Activated effector memory CD4-positive, alpha-beta T cell treated with anti-CD3 and anti-CD28 coated beads, Interleukin-2, amount 50 U/mL, for 16 hours (primary cell): ENCODE measurements around the gene CCDC174.
"Not testable (repeated sequence)": the region's sequence is repeated elsewhere in the genome, so short reads cannot be mapped to it uniquely, and the experiment has no call there.

Source experiments
- DNase-seq: peaks from one replicate; pipeline ENCODE4 v3.0.0-alpha.2; 2020

CCDC174 gene

DNA sequence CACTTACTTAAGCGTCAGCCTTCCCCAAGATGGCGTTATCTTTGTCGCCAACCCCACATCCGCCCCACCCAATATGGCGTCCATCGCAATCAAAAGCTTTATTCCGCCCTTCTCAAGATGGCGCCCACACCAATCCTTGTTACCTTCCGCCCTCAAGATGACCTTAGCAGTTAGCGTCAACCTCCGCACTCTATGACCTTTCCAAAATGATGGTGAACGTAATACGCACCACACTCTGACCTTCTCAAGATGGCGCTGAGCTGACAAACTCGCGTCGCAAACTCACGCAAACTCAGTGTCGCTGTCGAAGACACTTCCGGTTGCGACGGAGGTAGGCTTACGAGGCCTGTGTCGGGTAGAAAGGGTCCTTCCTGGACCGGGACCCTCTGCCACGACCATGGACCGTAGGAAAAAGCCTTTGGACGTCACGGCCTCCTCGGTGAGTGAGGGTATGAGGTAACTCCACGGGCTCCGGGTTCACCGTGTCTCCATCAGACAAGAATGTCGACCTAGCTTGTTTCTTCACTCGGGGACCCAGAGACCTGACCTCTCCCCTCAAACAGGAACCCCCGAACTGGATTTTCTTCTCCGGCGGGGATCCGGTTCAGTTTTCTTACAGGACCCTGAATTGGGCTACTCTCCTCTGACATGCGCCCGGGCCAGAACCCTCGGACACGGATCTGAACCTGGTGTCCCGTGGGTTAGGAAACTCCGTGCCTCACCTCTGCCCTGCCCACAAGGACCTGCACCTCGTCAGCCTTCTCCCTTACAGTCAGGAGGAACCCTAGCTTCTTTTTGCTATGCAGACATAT, at the start of gene CCDC174:
Gene CCDC174 (plus strand): TSS at position 323 of the 812 bp plus-strand sequence. CDS start 75 bp downstream, at position 398.
- peak; percentile 98 for DNase-seq

DNA sequence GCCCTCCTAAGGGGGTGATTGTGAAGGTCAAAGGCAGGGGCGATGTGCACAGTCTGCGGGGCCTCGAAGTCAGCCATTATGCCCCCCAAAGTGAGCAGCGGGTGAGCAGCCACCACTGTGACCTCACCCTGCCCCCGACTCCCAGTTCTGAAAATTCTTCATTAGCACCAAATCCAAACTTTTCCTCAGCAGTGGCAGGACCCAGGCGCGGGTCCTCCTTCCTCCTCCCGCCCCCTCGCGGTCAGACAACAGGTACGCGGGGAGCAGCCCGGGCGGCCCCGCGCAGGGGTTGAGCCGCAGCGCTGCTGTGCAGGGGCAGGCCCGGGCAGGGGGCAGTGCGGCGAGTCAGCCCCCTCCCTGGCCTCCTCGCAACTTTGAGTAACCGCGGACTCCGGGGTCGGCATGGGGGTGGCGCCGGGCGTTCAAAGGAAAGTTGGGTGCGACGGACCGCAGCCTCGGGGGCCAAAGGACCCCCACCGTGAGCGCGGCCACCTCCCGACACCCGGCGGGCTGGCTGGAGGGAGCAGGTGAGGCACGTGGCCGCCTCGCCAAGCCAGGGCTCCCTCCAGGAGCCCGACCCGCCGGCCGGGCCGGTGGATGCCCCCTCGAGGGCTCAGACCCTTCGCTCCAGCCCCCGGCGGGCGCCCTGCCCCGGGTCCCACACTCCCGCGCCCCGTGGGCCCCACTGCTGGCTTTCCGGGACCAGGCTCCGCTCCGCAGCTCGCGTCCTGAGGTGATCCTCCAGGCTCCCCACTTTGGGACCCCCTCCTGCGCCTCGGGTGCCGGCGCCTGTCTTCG, 49.4 kb upstream of the CCDC174 start:
- DNase-seq = no peak

DNA sequence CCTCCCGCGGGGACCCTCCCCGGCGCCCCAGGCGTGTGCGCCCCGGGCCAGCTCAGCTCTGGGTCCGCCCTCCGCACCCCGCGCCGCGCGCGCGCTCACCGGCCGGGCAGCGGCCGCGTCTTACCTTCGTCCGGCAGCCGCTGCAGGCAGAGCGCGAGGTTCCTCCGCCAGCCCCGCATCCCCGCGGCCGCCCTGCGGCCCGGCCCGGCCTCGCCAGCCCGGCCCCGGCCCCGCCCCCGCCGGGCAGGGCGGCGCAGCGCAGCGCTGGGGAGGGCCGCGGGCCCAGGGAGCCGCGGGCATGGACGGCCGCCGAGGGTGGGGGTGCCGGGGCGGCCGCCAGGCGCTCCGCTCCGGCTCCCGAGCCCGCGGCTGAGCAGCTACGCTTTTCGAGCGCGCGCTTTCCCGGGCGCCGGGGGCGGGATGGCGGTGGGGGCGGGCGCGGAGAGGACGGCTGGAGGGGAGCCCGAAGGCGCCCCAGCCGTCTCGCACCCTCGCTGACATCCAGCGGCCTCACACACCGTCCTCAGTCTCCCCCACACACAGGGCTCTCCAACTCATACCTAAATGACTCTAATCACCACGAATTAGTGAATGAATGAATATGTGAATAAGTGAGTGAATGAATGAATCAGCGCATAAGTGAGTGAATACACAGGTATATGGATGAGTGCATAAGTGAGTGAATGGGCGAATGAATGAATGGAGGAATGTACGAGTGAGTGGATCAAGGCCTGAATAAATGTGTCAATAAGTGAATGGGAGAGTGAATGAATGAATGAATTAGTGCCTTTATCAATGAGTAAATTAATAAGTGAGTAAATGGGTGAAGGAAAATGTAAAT, 48.5 kb upstream of the CCDC174 start:
- no peak for DNase-seq

DNA sequence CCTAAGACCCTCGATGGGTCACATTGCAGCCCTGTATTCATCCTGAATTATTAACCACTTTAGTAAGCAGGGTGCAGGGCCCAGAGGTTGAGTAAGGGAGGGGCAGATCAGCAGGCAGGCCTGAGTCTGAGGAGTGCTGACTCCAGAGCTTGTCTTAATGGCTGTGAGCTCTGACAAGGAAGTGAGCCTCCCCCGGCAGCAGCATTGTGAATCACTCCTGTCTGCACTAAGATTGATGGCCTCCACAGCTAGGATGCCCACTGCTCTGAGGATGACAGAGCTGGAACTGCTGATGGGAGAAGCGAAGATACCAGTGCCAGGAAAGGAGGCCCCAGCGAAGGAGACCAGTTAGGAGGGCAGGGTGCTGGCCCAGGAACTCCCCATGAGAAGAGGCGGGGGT, 46.5 kb upstream of the CCDC174 start:
- no peak for DNase-seq

DNA sequence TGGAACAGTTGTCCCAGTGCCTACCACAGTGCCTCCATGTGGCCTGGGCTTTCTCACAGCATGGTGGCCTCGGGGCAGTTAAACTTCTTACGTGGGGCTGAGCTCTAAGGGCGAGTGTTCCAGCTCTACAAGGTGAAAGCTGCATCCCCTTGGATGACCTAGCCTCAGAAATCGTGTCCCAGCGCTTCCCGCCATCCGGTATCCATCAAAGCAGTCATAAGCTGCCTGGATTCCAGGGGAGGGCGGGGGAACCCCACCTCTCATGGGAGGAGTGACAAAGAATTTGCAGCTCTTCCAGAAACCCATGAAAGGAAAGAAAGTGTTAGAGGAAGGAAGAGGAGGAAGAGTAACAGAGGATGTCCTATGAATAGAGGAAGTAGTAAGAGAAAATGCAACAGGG, 45.8 kb upstream of the CCDC174 start:
- DNase-seq = no peak

DNA sequence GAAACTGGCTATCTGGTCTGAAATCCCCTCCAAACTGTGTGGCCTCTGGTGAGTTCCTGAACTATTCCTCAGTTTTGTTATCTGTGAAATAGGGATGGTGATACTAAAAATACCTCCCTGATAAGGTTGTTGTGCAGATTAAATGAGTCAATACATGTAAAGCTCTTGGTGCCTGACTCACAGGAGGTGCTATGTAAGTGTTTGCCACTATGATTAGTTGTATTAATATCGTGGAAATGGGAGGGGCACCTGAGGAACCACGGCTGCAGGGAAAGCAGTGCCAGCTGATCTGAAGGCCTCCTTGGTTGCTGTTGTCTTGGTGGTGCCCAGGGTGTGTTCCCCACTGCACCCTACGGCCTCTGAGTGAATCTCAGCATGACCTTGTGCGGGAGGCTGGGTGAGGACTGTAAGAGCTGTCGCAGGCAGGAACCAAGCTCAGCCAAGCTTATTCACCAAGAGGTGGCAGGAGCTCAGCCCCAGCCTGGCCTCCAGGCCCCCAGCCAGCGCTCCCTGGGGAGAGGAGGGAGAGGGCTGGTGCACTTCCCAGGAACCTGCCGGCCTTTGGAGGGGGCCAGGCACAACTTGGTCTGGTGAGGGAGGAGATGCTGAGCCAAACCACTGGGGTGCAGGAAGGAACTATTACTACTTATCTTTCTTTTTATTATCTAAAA, 44.8 kb upstream of the CCDC174 start:
- DNase-seq = no peak

DNA sequence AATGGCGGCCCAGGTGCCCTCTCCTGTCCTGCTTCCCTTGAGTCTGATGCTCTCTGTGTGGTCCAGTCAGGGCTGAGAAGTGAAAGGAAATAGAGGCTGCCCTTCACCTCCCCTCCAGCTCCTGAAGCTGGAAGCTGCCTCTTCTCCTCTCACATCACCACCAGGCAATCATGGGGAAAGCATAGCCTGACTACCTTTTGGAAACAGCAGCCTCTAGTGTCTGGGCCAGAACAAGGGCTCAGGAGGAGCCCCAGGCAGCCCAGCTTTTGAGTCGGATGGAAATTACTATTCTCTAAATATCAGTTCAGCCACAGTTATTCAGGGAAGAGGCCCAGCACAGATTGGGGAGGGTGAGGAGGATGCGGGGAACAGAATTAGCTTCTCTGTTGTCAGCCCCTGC, 43.3 kb upstream of the CCDC174 start:
- no peak for DNase-seq

DNA sequence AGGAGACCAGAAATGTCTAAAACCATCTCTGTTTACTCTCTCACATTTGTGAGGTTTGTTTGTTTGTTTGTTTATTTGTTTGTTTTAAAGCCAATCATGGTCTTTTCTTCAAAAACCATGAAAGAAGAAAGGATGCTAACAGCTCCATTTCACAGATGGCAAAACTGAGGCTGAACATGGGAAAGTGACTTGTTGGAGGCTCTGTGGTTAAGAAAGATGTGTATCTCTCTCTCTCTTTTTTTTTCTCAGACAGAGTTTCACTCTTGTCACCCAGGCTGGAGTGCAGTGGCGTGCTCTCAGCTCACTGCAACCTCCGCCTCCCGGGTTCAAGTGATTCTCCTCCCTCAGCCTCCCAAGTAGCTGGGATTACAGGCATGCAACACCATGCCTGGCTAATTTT, 42.5 kb upstream of the CCDC174 start:
- DNase-seq = not testable (repeated sequence)

DNA sequence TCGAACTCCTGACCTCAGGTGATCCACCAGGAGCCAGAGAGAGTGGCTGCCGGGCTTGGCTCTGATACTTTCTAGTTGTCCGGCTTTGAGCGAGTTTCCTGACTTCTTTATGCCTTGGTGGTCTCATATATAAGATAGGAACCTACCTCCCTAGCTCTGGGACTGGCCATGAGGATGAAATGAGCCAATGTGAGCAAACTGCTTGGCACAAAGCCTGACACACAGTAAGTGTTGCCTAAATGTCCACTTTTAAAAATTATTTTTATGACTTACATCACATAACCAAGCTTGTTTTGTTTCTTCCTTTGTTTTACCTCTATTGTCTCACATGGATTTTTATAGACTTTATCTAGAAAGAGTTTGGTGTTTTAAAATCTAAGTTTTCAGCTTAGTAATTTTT, 42.1 kb upstream of the CCDC174 start:
- DNase-seq = no peak

DNA sequence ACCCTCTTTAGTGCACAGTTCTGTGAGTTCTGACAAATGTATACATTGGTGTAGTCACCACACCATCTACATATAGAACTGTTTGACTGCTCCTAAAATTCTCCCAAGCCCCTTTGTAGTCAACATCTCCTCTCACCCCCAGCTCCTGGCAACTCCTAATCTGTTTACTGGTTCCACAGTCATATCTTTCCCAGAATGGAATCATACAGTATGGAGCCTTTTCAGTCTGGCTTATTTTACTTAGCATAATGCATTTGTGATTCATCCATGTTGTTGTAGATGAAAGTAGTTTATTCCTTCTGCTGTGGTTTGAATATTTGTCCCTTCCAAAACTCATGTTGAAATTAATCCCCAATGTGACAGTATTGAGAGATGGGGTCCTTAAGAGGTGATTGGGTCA, 41.6 kb upstream of the CCDC174 start:
- no peak for DNase-seq

DNA sequence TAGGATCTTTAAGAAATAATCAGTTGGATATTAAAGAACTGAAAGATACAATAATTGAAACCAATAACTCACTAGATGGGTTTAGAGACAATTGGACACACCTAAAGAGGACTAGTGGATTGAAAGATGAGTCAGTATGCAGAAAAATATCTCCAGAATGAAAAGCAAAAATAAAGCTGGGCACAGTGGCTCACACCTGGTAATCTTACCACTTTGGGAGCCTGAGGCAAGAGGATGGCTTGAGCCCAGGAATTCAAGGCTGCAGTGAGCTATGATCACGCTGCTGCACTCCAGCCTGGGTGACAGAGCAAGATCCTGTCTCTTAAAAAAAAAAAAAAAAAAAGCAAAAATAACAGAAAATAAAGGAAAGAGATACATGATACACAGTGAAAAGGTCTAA, 37.4 kb upstream of the CCDC174 start:
- no peak for DNase-seq

DNA sequence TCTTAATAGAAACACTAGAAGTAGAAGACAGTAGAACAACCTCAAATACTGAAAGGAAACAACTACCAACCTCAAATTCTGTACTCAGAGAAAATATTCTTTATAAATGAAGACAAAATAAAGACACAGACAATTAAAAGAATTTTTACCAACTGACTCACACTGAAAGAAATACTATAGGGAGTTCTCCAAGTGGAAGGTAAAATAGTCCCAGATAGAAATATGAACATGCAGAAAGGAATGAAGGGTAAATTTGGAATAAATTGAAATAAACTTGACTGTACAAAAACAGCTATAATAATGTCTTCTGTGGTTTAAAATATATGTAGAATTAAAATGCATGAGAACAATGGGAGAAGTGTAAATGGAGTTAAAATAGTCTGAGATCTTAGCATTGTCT, 36.7 kb upstream of the CCDC174 start:
- DNase-seq = no peak

DNA sequence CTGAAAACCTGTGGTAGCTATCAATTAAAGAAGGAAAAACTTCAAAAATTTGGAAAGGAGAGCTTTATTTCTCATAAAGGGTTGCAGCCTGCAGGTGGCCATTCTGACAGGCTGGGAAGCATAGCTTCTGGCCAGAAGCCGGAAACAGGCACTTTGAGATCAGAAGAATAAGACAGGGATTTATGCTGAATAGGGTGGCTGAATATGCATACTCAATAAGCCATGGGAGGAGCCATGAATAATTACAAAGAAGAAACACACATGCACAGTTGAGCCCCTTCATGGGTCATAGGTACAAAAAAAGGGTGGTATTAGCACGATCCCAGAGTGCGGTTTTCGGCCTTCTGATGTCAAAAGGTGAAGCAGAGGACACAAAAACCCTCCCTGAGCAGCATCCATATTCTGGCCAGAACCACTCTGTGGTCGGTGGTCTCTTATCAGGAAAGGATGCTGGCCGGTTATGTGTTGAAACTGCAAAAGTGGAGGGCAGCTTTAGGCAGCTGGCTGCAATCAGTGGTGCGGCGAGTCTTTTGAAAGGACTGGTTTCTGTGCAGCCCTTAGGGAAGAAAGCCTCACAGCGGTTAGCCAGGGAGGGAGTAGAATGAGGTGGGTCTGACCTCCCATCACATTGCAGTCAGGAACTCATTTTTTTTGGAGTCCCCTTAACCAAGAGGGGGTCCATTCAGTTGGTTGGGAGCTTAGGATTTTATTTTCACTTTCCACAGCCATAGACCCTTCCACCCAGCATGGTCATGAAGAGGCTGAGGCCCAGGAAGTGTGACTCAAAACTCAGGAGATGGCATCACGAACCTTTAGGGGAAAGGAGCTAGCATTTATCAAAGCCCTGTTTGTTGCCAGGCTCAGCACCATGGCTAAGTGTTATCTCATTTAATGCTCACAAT, 34.7 kb upstream of the CCDC174 start:
- no peak for DNase-seq

DNA sequence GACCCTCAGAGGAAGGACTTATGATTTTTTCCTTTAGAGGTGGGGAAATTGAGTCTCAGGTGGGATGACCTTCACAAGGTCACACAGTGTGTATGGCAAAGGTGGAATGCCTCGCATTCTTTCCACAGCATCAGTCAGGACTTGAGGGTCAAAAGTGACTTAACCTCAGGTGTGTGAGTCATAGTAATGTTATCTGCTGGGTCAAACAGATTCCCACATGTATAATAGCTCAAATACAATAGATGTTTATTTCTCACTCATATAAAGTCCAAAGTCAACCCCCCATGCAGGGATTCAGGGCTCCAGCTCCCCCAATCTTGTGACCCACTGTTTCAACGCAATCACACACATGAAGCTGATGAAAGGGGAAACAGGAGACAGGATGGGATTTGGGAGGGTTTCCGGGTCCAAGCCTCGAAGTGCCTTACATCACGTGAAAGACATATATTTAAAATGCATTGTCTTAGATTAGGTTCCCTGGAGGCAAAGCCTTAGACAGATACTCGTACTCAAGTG, 34.0 kb upstream of the CCDC174 start:
- no peak for DNase-seq

DNA sequence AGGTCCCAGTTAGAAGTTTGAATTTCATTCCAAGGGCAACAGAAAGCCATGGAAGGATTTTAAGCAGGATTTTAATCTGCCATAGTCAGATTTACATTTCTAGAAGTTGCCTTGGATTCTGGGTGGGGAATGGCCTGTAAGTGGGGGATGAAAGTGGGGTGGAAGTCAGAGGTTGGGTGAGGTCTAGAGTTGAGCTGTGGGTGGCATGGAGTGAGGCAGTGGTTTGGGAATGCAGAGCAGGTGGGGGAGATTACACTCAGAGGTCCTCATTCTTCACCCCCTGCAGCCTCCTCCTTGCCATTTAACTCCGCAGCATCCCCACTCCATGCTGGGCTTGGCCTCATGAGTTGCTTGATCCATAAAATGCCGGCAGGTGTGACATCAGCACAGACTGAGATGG, 32.0 kb upstream of the CCDC174 start:
- no peak for DNase-seq

DNA sequence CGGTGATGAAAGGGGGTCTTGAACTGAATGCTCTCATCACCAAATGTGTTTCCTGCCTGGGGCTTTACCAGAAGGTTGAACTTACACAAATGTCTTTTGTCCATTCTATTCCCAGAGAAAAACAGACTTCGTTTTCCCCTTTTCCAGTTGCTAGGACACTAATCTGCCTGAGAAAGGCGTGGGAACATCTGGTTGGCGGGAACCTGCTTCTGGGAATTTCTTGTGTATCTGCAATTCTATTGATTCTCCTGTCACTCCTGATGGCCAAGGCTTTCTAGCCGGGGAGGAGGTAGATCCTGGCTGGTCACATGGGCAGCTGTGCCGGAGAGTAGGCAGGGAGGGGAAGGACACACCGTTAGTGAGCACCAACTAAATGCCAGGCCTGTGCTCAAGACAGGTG, 31.1 kb upstream of the CCDC174 start:
- no peak for DNase-seq

DNA sequence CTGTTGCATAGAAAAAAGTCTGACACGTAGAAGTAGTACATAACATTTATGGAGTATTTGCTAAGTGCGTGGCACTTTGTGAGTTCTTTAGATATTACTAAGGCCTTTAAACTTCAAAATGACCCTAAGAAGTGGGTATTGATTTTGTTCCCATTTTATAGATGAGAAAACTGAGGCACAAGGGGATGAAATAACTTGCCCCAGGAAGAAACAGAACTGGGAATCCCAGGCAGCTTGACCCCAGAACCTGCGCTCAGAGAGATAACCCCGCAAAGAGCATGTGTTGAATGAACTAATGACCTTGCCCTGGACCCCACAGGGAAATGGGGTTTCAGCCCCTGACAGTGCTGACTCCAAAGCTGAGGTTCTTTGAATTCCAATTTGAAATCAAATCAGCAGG, 30.5 kb upstream of the CCDC174 start:
- no peak for DNase-seq

DNA sequence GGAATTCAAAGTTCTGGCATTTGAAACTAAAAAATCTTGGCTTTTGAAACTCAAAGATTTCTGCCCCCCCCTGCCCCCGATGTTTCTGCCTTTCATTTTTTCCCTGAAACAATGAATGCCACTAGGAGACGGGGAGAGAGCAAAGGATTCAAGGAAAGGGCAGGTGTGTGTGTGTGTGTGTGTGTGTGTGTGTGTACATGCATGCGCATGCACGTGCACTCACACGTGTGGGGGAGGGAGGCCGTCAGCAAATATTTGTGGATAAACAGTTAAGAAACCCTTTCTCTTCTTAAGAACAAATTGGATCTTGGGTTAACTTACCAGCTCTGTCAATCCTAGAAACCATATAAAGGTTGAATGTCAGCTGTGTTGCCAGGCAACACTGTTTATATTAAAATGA, 29.2 kb upstream of the CCDC174 start:
- DNase-seq = no peak

DNA sequence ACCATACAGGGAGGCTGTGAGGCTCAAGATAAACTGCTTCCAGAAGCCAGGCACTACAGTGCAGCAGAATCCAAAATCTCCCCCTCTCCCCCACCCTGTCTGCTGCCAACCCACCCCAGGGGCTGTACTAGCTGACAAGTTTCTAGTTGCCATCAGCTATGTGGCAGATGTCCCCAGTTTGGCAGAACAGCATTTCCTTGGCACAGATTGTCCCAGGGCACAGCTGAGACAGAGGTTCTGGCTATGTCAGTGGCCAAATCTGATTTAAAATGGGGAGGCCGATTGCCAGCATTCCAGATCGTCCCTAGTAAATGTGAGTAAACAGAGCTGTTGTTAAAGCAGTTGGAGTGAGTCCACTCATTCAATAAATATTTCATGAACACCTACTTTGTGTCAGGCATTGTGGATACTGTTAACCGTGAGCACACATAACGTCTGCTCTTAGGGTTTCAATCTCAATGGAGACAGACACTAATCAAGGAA, 28.0 kb upstream of the CCDC174 start:
- no peak for DNase-seq

DNA sequence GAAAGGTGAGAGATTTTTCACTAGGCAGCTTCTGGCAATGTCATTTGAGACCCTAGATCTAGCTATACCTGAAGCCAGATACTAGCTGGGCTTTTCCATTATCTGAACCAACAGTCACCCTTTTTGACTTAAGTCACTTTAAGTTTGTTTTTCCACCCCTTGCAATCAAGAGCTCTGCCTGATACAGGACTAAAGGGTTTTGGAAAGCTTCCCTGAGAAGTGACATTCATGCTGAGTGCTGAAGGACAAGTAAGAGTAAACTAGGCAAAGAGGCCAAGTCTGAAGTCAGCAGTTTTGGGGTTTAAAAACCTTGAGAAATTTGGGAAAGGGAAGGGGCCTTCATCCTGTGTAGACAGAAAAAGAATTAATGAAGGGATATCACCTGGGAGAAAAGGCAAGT, 27.1 kb upstream of the CCDC174 start:
- no peak for DNase-seq

DNA sequence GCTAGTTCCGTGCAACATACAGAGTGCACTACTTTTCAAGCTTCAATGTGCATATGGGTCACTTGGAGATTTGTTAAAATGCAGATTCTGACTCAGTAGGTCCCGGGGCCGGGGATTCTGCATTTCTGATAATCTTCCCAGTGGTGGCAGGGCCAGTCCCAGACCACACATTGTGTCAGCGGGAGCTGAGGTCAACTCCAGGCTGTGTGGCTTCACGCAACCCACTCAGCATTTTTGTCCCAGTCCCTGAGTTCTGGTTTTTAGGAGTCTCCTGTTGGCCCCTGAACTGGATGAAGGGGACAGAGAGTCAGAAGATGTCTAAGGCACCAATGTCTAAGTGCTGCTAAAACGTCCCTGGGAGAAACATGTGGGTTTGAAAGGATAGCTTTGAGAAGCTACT, 26.1 kb upstream of the CCDC174 start:
- no peak for DNase-seq
